HCT116 (cell line): ENCODE data around the gene ATF7. TPM values are rescaled to one million over a fixed set of nuclear protein-coding genes. Genes with fewer than 3 reads are reported as not detected.

Experiments
- ATAC-seq: fragments of 200-7000 bp; cut with Tn5 transposase; 2 replicates; pipeline ENCODE4 v1.9.1; 2020; ENCODE audit warnings: mild to moderate bottlenecking, moderate library complexity
- BruUV-seq: library from RNA; stranded (reverse); fragments of 400-500 nt; replicated peaks from 2 replicates; lab custom pipeline; 2021; lab: Mats Ljungman, UMichigan
- CTCF ChIA-PET: fragments of 300-600 bp; sonication (Branson Sonifier 250); formaldehyde crosslinking; loops from one replicate; lab custom pipeline; 2021; ENCODE audit warnings: antibody characterized with exemption; lab: Charles Lee
- POLR2A ChIA-PET: fragments of 300-600, 350-600 bp; sonication (Branson Sonifier 250); formaldehyde crosslinking; loops from one replicate; lab custom pipeline; 2021; ENCODE audit warnings: antibody characterized with exemption; lab: Charles Lee
- RAD21 ChIA-PET, 2 experiments: fragments of 300-600 bp; sonication (Branson Sonifier 250); formaldehyde crosslinking; loops; one replicate each; lab custom pipeline; 2023; ENCODE audit warnings: low total read pairs in 2 of 2; ENCODE audit not compliant: uncharacterized antibody in 2 of 2, unreplicated experiment in 2 of 2, low non-redundant PET in 1 of 2; lab: Charles Lee
- DNase-seq: peaks from one replicate; pipeline ENCODE4 v3.0.0-alpha.2; 2010; ENCODE audit warnings: low read depth, low spot score
- H2AFZ ChIP-seq: fragments of 200-600 bp; shearing (Covaris generic), sonication (generic); 2 replicates; pipeline ENCODE4 v1.6.1; 2017; ENCODE audit warnings: low read depth, mixed run types, mixed read lengths, antibody characterized with exemption, low read length; ENCODE audit not compliant: poor library complexity, severe bottlenecking
- H3K27ac ChIP-seq: 2 replicates; pipeline ENCODE4 v1.5.1; 2012; ENCODE audit warnings: low read depth, low read length
- H3K27me3 ChIP-seq: fragments of 200-600 bp; sonication (generic); 2 replicates; pipeline ENCODE4 v1.6.1; 2016; ENCODE audit warnings: mixed run types, low read length, mixed read lengths; ENCODE audit not compliant: insufficient read depth
- H3K36me3 ChIP-seq, 2 experiments: fragments of 200-500 bp in 1 of 2; fragments of 200-600 bp in 1 of 2; sonication (Bioruptor generic) in 1 of 2; sonication (generic) in 1 of 2; 2 replicates each; pipeline versions ENCODE4 v1.5.1 to v1.6.1; 2014 to 2016; ENCODE audit warnings: low read length in 2 of 2, inconsistent platforms in 1 of 2, mixed read lengths in 1 of 2, mixed run types in 1 of 2; ENCODE audit not compliant: insufficient read depth in 2 of 2, control insufficient read depth in 1 of 2
- H3K4me1 ChIP-seq, 2 experiments: fragments of 200-600 bp in 1 of 2; sonication (generic) in 1 of 2; 2 replicates each; pipeline versions ENCODE4 v1.5.1 to v1.6.1; 2012 to 2017; ENCODE audit warnings: low read length in 2 of 2, inconsistent platforms in 1 of 2, mild to moderate bottlenecking in 1 of 2, mixed read lengths in 1 of 2, mixed run types in 1 of 2, moderate library complexity in 1 of 2; ENCODE audit not compliant: insufficient read depth in 2 of 2, control insufficient read depth in 1 of 2
- H3K4me2 ChIP-seq: fragments of 200-600 bp; sonication (generic); 2 replicates; pipeline ENCODE4 v1.6.1; 2017; ENCODE audit warnings: mixed run types, low read length, mixed read lengths
- H3K4me3 ChIP-seq, 2 experiments: fragments of 200-600 bp in 1 of 2; sonication (generic) in 1 of 2; replicated peaks in 1 of 2; 2 replicates each; pipeline ENCODE4 v1.5.1; 2011 to 2016; ENCODE audit warnings: low read length in 2 of 2, control low read depth in 1 of 2, low read depth in 1 of 2, mild to moderate bottlenecking in 1 of 2, mixed read lengths in 1 of 2, mixed run types in 1 of 2
- H3K79me2 ChIP-seq: fragments of 200-600 bp; sonication (generic); 2 replicates; pipeline ENCODE4 v1.6.1; 2017; ENCODE audit warnings: mild to moderate bottlenecking, mixed run types, low read length, moderate library complexity, mixed read lengths; ENCODE audit not compliant: insufficient read depth
- H3K9ac ChIP-seq: fragments of 200-600 bp; sonication (generic); 2 replicates; pipeline ENCODE4 v1.6.1; 2016; ENCODE audit warnings: low read length, mixed read lengths
- H3K9me2 ChIP-seq: fragments of 200-600 bp; sonication (generic), shearing (Covaris generic); 2 replicates; pipeline ENCODE4 v1.6.1; 2017; ENCODE audit warnings: mixed run types, mild to moderate bottlenecking, moderate library complexity; ENCODE audit not compliant: insufficient read depth
- H3K9me3 ChIP-seq, 2 experiments: fragments of 200-500 bp in 1 of 2; fragments of 200-600 bp in 1 of 2; sonication (Bioruptor generic) in 1 of 2; sonication (generic) in 1 of 2; 2 replicates each; pipeline ENCODE4 v1.6.1; 2014 to 2017; ENCODE audit warnings: low read length in 2 of 2, mixed read lengths in 2 of 2, inconsistent platforms in 1 of 2, low read depth in 1 of 2, mild to moderate bottlenecking in 1 of 2, mixed run types in 1 of 2, moderate library complexity in 1 of 2; ENCODE audit not compliant: control insufficient read depth in 1 of 2, insufficient read depth in 1 of 2
- H4K20me1 ChIP-seq: fragments of 200-600 bp; sonication (generic), shearing (Covaris generic); 2 replicates; pipeline ENCODE4 v1.6.1; 2017; ENCODE audit warnings: mixed run types, mild to moderate bottlenecking, moderate library complexity; ENCODE audit not compliant: insufficient read depth
- CBX3 ChIP-seq: IDR thresholded peaks from 2 replicates; pipeline ENCODE4 v1.6.1; 2012; ENCODE audit warnings: low read depth
- EGR1 ChIP-seq: IDR thresholded peaks from 2 replicates; pipeline ENCODE4 v1.6.1; 2012; ENCODE audit warnings: low read depth
- ELF1 ChIP-seq: IDR thresholded peaks from 2 replicates; pipeline ENCODE4 v1.6.1; 2012; ENCODE audit warnings: low read depth, borderline replicate concordance
- EZH2 ChIP-seq: fragments of 200-600 bp; sonication (generic); IDR thresholded peaks from 2 replicates; pipeline ENCODE4 v1.6.1; 2017; ENCODE audit warnings: antibody characterized with exemption, mixed run types
- FOSL1 ChIP-seq: IDR thresholded peaks from 2 replicates; pipeline ENCODE4 v1.6.1; 2012; ENCODE audit warnings: low read depth
- POLR2AphosphoS5 ChIP-seq: IDR thresholded peaks from 2 replicates; pipeline ENCODE4 v1.6.1; 2011; ENCODE audit warnings: mild to moderate bottlenecking, low read depth, low read length, moderate library complexity
- RAD21 ChIP-seq: IDR thresholded peaks from 2 replicates; pipeline ENCODE4 v1.6.1; 2012; ENCODE audit warnings: low read depth, mild to moderate bottlenecking
- SIN3A ChIP-seq: IDR thresholded peaks from 2 replicates; pipeline ENCODE4 v1.6.1; 2012; ENCODE audit warnings: low read depth
- SP1 ChIP-seq: IDR thresholded peaks from 2 replicates; pipeline ENCODE4 v1.6.1; 2012; ENCODE audit warnings: low read depth
- TCF7L2 ChIP-seq: IDR thresholded peaks from 2 replicates; pipeline ENCODE4 v1.7.0; 2011; ENCODE audit warnings: borderline replicate concordance, inconsistent platforms; ENCODE audit not compliant: insufficient read depth, insufficient read length; ENCODE audit errors: extremely low read depth
- YY1 ChIP-seq: IDR thresholded peaks from 2 replicates; pipeline ENCODE4 v1.6.1; 2011; ENCODE audit warnings: low read length, low read depth, moderate library complexity, mild to moderate bottlenecking; ENCODE audit not compliant: insufficient replicate concordance; ENCODE audit errors: extremely low read depth
- ZFX ChIP-seq: fragments of 450-650 bp; IDR thresholded peaks from 2 replicates; pipeline ENCODE4 v1.6.1; 2017
- ZNF274 ChIP-seq: fragments of 200-500 bp; sonication (Bioruptor generic); IDR thresholded peaks from 2 replicates; pipeline ENCODE4 v1.6.1; 2014; ENCODE audit warnings: mild to moderate bottlenecking, low read depth, low read length, inconsistent platforms
- intact Hi-C: fragments of 100-400 bp; cut with micrococcal nuclease; formaldehyde crosslinking; loops from 2 replicates; pipeline ENCODE4 v1.10.0; 2022
- total RNA-seq: library from RNA; stranded (reverse); gene quantifications from one replicate; pipeline ENCODE4 v1.2.1, GENCODE V29; 2021; ENCODE audit not compliant: unreplicated experiment
- TF ChIP-seq, protein P1 (sequence below), 3 experiments: fragments of 200-600 bp in 1 of 3; sonication (generic) in 1 of 3; IDR thresholded peaks in 2 of 3; conservative IDR thresholded peaks in 1 of 3; 2 replicates each; pipeline ENCODE4 v1.5.1; 2012 to 2017; ENCODE audit warnings: low read depth in 2 of 3, low read length in 2 of 3, antibody characterized with exemption in 1 of 3, borderline replicate concordance in 1 of 3, control low read depth in 1 of 3, mild to moderate bottlenecking in 1 of 3, mixed read lengths in 1 of 3, mixed run types in 1 of 3, moderate library complexity in 1 of 3; ENCODE audit not compliant: insufficient read depth in 1 of 3
- TF ChIP-seq, protein P2 (sequence below): IDR thresholded peaks from 2 replicates; pipeline ENCODE4 v1.6.1; 2012; ENCODE audit warnings: low read depth
- TF ChIP-seq, protein P3 (sequence below): IDR thresholded peaks from 2 replicates; pipeline ENCODE4 v1.6.1; 2012

ATF7 gene
- total RNA-seq, 1 experiment from 2014 or later: 24.0 TPM

DNA sequence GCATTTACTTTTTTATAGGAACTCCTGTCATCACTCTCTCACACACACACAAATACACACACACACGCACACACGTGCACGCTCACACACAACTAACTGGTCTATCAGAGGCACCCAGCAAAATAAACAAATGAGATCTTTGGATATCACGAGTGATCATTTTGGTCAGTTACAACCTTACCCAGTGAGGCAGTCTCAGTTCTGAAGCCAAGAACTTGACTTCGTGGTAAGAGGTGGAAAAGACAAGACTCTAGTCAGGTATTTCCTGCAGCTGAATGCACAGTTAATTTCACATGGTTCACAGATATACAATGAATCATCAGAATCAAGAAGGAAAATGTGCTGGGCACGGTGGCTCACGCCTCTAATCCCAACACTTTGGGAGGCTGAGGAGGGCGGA, 39.4 kb downstream of the ATF7 start:
- Histone ChIP-seq H3K9me3 (no peaks in the 10 kb centered on the region), H3K4me3 (no peak overlapping the region), H2AFZ (no peak overlapping the region), H4K20me1 (no peaks in the 10 kb centered on the region), H3K4me2 (no peak overlapping the region), H3K79me2 (no peaks in the 10 kb centered on the region; the same call in 1 of the 2 replicates), H3K9ac (no peak overlapping the region), H3K36me3 (no peaks in the 10 kb centered on the region), H3K4me1 (no peaks in the 10 kb centered on the region), H3K27ac (no peak overlapping the region), H3K27me3 (no peaks in the 10 kb centered on the region), H3K9me2 (no peaks in the 10 kb centered on the region)
- BruUV-seq: no TSS peak
- RAD21 ChIA-PET: no interaction called here
- DNase-seq: no peak
- TF ChIP-seq ZNF274 (no peak), ELF1 (no peak), POLR2AphosphoS5 (no peak), TCF7L2 (no peak), ZFX (no peak), EGR1 (no peak), YY1 (no peak), SIN3A (no peak), SP1 (no peak), CBX3 (no peak), EZH2 (no peak), FOSL1 (no peak), RAD21 (no peak)
- TF ChIP-seq, protein P1, sequence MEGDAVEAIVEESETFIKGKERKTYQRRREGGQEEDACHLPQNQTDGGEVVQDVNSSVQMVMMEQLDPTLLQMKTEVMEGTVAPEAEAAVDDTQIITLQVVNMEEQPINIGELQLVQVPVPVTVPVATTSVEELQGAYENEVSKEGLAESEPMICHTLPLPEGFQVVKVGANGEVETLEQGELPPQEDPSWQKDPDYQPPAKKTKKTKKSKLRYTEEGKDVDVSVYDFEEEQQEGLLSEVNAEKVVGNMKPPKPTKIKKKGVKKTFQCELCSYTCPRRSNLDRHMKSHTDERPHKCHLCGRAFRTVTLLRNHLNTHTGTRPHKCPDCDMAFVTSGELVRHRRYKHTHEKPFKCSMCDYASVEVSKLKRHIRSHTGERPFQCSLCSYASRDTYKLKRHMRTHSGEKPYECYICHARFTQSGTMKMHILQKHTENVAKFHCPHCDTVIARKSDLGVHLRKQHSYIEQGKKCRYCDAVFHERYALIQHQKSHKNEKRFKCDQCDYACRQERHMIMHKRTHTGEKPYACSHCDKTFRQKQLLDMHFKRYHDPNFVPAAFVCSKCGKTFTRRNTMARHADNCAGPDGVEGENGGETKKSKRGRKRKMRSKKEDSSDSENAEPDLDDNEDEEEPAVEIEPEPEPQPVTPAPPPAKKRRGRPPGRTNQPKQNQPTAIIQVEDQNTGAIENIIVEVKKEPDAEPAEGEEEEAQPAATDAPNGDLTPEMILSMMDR (IDR thresholded peaks at IDR 0.05 in 2 of 3, conservative IDR thresholded peaks at IDR 0.05 in 1 of 3; ENCODE audit: borderline replicate concordance in 1 of 3, insufficient read depth in 1 of 3, low read depth in 2 of 3, low read length in 2 of 3): no peak
- TF ChIP-seq, protein P2, sequence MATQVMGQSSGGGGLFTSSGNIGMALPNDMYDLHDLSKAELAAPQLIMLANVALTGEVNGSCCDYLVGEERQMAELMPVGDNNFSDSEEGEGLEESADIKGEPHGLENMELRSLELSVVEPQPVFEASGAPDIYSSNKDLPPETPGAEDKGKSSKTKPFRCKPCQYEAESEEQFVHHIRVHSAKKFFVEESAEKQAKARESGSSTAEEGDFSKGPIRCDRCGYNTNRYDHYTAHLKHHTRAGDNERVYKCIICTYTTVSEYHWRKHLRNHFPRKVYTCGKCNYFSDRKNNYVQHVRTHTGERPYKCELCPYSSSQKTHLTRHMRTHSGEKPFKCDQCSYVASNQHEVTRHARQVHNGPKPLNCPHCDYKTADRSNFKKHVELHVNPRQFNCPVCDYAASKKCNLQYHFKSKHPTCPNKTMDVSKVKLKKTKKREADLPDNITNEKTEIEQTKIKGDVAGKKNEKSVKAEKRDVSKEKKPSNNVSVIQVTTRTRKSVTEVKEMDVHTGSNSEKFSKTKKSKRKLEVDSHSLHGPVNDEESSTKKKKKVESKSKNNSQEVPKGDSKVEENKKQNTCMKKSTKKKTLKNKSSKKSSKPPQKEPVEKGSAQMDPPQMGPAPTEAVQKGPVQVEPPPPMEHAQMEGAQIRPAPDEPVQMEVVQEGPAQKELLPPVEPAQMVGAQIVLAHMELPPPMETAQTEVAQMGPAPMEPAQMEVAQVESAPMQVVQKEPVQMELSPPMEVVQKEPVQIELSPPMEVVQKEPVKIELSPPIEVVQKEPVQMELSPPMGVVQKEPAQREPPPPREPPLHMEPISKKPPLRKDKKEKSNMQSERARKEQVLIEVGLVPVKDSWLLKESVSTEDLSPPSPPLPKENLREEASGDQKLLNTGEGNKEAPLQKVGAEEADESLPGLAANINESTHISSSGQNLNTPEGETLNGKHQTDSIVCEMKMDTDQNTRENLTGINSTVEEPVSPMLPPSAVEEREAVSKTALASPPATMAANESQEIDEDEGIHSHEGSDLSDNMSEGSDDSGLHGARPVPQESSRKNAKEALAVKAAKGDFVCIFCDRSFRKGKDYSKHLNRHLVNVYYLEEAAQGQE: no peak
- TF ChIP-seq, protein P3, sequence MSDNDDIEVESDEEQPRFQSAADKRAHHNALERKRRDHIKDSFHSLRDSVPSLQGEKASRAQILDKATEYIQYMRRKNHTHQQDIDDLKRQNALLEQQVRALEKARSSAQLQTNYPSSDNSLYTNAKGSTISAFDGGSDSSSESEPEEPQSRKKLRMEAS: no peak
- ATAC-seq: no peak
- CTCF ChIA-PET: no interaction called here
- POLR2A ChIA-PET: no interaction called here
- intact Hi-C loops: no loop called here
